ENCODE results near the gene TSPAN15.

Gene TSPAN15

GRCh38 chr10:69489506-69490090, 38.3 kb downstream of the TSPAN15 start:
- no peak for DNase-seq

DNA sequence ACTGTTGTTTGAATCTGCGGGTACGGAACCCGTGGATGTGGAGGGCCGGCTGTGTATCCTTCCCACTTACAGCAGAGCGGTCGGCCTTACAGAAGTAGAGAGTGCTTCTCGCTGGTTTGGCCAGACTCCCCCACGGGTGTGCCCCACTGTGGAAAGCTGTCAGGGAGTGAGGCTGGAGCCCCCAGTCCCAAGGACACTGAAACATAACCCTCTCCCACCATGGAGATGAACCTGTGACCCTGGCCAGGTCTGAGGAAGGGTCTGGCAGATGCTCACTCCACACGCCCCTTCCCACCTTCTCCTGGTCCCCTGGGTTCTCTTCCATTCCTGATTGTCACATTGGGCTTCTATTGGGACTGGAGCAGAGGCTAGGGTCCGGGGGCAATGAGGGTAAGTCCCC, 39.6 kb downstream of the TSPAN15 start:
- DNase-seq: no peak

- no peak for DNase-seq
These were observed 40.3 kb downstream of the TSPAN15 start for GRCh38 chr10:69491611-69492010.

- no peak for DNase-seq
These were observed 41.0 kb downstream of the TSPAN15 start for GRCh38 chr10:69492091-69492745.

- no peak for DNase-seq
These were observed 41.6 kb downstream of the TSPAN15 start for GRCh38 chr10:69492746-69493462.

DNA sequence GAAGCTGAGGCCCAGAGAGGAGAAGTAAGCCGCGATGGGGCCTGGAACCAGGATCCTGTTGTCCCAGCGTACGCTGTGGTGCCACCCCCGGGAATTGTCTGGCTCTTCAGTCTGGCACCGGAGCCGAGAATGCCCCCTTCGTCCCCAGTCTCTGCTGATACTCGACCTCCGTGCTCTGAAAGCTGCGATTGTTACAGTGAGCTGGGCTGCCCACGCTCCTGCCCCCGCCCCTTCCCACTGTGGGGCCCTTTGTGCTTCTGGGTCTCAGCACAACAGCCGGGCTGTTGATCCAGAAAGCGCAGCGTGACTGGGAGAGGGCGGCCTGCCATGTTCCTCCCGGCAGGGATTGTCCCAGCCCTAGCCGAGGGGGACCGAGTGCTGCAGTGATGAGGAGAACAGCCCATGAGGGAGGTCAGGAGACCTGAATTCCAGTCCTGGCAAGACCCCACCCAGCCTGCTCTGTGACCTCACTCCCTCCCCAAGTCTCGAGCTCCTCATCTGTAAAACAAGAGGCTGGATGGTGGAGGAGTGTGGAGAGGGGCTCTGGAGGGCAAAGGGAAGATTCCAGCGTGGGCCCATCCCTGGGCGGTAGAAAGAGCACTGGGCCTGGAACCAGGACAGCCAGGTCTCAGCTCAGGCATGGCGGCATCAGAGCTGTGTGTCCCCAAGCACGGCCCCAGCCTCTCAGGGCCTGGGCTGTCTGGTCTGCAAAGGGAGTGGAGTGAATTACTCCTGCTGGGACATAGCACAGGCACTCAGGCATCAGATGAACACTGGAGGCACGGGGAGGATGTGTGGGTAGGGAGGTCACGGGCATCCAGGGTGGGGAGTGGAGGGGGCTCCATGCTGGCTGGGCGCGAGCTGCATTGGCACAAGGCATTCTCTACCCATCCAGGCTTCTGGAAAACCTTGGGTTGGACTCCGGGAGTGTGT, 43.6 kb downstream of the TSPAN15 start:
- no peak for DNase-seq

- DNase-seq: no peak
These were observed 44.4 kb downstream of the TSPAN15 start for GRCh38 chr10:69495666-69496065.

- no peak for DNase-seq
These were observed 45.3 kb downstream of the TSPAN15 start for GRCh38 chr10:69496352-69497230.

DNA sequence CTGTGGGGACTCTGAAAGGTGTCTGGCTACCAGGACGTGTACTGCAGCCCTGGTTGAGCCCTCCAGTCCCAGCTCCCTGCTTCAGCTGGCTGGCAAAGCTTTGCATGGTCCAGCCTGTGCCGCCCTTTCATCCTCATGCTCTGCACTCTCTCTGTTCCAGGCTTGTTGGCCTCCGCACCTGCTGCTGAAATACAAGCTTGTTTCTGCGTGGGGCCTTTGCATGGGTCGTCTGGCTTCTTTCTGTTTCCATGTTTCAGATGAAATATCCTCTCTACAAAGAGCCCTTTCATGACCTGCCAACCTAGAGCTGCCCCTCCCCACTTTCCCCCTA, 45.9 kb downstream of the TSPAN15 start:
- DNase-seq: no peak

DNA sequence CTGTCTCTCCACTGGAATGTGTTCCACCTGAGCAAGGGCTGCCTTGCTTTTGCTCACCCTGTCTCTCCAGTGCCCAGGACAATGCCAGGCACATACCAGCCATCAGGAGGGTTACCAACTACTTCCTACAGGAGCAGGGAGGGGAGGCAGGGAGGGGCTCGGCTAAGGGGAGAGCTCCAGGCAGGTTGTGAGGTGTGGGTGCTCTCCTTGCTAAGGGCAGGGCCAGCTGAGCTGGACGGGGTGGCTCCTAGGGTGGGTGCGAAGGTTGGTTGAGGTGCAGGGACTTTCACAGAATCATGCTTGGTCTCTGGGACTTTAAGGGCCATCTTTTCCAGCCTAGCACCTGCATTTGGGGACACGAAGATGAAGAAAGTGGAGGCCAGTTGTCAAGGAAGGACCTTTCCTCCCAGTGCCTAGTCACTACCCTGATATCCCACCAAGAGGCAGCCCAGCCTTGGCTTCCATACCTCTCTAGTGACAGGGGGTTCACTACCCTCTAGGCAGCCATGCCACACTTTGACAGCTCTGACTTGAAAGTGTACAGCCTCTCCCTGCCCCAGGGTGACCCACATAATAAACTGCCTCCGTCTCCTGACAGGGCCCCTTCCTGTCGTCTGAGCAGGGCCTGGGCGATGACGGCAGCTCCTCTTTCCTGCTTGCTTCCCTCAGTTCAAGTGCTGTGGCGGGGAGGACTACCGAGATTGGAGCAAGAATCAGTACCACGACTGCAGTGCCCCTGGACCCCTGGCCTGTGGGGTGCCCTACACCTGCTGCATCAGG, 46.5 kb downstream of the TSPAN15 start:
- DNase-seq: no peak

DNA sequence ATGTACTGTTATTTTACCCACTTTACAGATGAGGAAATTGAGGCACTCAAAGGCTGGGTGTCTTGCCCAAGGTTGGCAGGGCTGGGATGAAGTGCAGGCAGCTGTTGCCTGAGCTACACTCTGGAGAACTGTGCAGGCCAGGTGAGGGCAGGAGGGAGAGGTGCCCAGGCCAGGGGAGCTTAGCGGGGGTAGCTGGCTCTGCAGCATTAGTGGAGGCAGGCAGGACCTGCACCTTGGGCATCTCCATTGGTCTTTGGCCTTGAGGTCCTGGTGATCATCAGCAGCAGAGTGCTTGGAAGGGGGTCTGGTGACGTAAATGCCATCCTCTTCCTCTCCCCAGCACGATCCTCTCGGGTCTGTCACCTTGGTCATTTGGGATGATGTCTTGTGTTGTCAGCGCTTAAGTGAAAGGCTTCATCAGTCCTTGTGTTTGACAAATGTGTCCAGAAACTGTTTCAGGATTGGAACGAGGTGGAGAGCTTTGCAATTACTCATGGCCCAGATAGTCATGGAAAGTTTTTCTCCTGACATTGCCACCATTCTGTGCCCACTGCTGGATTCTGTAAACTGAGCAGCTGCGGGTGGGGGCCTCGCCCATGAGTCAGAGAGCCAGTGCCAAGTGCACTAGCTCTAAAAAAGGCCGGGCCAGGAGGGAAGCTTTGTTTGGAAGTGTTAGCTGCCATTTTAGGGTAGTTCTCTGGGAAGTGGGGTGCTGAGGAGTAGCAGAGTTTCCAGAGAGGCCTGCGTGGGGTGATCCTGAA, 47.6 kb downstream of the TSPAN15 start:
- no peak for DNase-seq

- DNase-seq: no peak
These were observed 48.7 kb downstream of the TSPAN15 start for GRCh38 chr10:69499726-69500689.

DNA sequence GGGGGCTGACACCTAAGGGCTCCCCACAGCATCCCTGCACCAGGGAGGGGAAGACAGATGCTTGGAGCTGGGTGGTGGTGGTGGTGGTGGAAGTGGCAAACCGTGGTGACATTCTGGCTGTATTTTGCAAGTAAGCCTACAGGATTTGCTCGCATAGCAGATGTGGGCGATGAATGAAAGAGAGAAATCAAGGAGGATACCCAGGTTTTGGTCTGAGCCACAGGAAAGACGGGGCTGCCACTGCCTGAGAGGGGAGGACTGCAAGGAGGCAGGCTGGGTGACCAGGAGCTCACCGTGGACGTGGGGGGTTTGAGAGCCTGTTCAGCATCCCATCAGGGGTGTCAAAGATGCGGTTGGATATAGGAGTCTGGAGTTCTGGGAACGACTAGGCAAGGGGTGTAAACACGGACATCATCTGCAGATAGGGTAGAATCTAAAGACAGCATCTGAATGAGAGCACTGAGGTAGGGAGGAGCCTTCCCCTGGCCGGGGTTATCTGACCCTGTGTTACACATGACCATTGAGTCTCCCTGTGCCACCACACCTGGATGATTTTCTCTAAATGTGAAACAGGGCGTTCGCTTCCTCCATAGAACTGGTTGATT, 49.7 kb downstream of the TSPAN15 start:
- no peak for DNase-seq

GRCh38 chr10:69501657-69502056, 50.4 kb downstream of the TSPAN15 start:
- DNase-seq: no peak

GRCh38 chr10:69502589-69502988, 51.3 kb downstream of the TSPAN15 start:
- no peak for DNase-seq

GRCh38 chr10:69503001-69503895, 52.0 kb downstream of the TSPAN15 start:
- no peak for DNase-seq

DNA sequence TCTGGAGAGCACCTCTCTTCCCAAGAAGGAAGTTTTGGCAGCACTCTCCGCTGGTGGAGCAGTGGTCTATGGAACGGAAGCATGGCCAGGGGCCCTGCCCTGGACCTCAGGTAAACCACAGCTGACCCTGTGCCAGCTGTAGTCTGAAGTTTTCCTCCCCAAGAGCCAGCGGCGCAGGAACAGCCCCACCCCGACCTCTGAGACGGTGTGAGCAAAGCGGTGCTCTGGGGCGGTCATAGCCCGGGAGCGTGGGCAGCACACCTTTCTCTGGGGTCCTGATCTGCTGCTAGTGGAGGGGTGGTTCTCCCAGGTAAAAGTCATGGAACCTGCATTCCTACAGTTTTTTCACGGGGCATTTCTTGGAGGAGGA, 52.6 kb downstream of the TSPAN15 start:
- DNase-seq: no peak
